ENCODE measurements around the gene FIG4.
"Not testable (repeated sequence)": the region's sequence is repeated elsewhere in the genome, so short reads cannot be mapped to it uniquely, and the experiment has no call there.

Gene FIG4

DNA sequence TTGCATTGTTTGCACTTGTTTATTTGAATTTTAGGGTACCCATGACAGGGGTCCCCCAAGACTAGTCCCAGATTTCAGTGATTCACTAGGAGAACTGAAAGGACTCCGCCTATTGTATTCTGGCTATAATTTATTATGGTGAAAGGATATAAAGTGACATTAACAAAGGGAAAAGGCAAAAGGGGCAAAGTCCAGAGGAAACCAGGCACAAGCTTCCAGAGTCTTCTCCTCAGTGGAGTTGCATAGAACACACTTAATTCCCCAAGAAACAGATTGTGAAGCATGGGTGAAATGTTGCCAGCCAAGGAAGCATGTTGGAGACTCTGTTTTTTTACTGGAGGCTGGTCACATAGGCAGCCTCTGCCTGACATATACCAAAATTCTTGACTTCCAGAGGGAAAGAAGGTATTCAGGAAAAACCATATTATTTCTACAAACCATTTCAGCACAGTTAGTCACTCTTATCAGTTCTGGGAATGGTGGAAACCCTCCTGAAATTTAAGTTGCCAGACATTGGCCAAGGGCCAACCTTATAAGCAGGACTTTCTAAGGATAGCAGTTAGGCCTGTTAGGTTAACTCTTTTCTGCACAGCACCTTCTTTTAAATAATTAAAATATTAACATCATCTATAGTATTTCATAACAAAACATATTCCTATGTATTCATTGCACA lies 71.8 kb downstream of the FIG4 start:
- Mint-ChIP-seq H3K27me3 (no peaks in the 10 kb centered on the region), H3K9me3 (no peaks in the 10 kb centered on the region), H3K36me3 (peaks cover 24% of the 10 kb centered on the region), H3K4me3 (no peak overlapping the region), H3K4me1 (peaks cover 19% of the 10 kb centered on the region), H3K27ac (no peak overlapping the region)

DNA sequence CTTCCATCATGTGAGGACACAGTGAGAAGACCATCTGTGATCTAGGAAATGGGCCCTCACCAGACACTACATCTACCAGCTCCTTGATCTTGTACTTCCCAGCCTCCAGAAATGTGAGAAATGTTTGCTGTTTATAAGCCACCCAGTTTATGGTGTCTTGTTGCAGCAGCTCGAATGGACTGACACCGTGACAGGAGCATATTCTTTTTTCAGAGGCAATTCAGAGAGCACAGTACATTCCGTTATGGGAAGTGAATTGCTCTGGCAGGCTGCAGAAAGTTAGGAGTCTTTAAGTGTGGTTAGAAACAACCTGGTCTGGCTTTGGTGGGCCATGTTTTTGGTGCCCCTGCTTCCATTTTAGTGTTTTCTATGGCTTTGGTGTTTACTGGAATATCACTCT lies 75.1 kb downstream of the FIG4 start:
- no peak overlapping the region for H3K4me3 Mint-ChIP-seq

DNA sequence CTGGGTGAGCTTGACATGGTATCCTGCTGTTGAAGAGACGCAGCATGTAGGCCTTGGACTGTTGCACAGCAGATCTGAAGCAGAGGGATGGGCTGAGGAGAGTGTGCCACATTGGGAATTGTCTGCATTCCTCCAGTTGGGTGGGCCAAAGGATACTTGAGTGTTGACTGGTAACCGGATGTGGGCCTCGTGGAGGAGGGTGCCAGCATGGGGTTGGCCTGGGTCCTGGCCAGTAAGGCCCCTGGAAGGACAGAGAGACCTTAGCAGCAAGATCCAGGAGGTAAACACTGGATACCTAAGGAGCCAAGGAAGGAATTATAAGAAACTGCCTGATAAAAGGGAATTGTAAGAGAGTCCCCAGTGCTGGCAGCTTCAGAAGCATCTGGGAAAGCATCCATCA lies 76.9 kb downstream of the FIG4 start:
- Mint-ChIP-seq H3K36me3 (peaks cover 20% of the 10 kb centered on the region), H3K27ac (no peak overlapping the region), H3K4me1 (no peaks in the 10 kb centered on the region), H3K4me3 (no peak overlapping the region), H3K27me3 (no peaks in the 10 kb centered on the region), H3K9me3 (no peaks in the 10 kb centered on the region)

More for the DNA sequence above, 75.1 kb downstream of the FIG4 start:
- Mint-ChIP-seq H3K27me3 (no peaks in the 10 kb centered on the region), H3K9me3 (no peaks in the 10 kb centered on the region), H3K4me1 (no peaks in the 10 kb centered on the region), H3K36me3 (peaks cover 18% of the 10 kb centered on the region), H3K27ac (no peak overlapping the region)

DNA sequence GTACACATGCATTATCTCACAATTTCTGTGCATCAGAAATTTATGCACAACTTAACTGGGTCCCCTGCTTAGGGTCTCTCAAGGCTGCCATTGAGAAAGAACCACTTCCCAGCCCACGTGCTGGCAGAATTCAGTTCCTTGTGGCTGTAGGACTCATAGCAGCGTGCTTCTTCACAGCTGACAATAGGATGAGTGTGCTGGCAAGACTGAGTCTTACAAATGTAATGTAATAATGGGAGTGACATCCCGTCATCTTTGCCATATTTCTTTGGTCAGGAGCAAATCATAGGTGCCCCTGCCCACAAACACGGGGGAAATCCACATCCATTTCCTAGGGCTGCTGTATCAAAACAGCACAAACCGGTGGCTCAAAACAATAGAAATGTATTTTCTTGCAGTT lies 77.4 kb downstream of the FIG4 start:
- Mint-ChIP-seq H3K4me1 (no peaks in the 10 kb centered on the region), H3K36me3 (peaks cover 18% of the 10 kb centered on the region)

DNA sequence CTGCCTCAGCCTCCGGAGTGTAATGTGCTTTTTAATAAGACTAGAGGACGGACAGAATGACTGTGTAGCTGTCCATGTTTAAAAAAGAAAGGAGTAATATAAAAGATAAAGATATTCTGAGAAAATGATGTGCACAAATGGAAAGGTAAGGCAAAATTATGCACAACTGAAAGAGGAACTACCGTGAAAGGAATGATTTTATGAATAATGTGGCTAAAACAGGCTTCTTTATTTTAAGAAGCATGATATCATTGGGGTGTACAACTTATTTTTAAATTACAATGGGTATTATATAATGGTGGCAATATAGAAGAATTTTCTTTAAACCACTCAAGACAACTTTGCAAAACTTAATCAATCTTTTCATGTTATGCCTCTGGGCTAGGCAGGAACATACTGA lies 78.1 kb downstream of the FIG4 start:
- H3K27me3 Mint-ChIP-seq: no peaks in the 10 kb centered on the region
- H3K4me3 Mint-ChIP-seq: no peak overlapping the region
- no peaks in the 10 kb centered on the region for H3K9me3 Mint-ChIP-seq
- no peak overlapping the region for H3K27ac Mint-ChIP-seq
- H3K36me3 Mint-ChIP-seq: peaks cover 17% of the 10 kb centered on the region
- H3K4me1 Mint-ChIP-seq: no peaks in the 10 kb centered on the region

More for the DNA sequence above, 77.4 kb downstream of the FIG4 start:
- no peak overlapping the region for H3K27ac Mint-ChIP-seq
- no peaks in the 10 kb centered on the region for H3K27me3 Mint-ChIP-seq
- H3K9me3 Mint-ChIP-seq: no peaks in the 10 kb centered on the region
- no peak overlapping the region for H3K4me3 Mint-ChIP-seq

DNA sequence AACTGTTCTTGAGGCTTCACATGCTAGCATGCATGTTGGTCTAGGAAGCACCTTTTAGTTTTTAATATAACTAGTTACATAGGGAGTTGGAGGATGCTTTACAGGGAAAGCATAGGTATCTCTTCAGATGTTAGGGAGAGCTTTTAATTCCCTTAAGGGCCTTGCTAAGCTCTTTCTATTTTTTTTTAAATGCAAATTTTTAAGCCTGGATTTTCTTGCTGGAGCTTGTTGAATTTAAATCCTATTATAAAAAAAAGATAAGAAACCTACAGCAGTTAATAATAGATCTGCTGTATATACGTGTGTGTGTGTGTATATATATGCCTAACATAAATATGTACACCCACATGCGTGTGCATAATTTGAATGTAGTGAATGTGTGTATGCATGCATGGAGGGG lies 79.0 kb downstream of the FIG4 start:
- Mint-ChIP-seq H3K9me3 (no peaks in the 10 kb centered on the region), H3K36me3 (peaks cover 14% of the 10 kb centered on the region), H3K4me1 (no peaks in the 10 kb centered on the region)

DNA sequence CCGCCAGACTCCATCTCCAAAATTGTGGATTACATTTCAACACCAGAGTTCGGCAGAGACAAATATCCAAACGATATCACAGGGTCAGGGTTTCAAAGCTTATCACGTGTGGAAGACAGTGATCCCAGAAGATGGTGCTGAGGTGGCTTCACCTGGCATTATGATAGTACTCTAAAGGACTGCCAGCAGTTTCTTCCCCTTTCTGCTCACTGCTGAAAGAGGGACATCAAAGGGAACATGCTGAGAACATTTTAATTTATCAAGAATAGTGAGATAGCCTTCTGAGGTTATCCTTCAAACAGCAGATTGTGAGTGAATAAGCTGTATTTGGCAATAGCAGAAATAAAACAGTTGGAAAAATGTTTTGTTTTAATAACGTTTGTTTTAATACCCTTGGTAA lies 79.7 kb downstream of the FIG4 start:
- Mint-ChIP-seq H3K36me3 (peaks cover 14% of the 10 kb centered on the region), H3K4me3 (no peak overlapping the region), H3K4me1 (no peaks in the 10 kb centered on the region)

More for the DNA sequence above, 79.0 kb downstream of the FIG4 start:
- Mint-ChIP-seq H3K27me3 (no peaks in the 10 kb centered on the region), H3K4me3 (no peak overlapping the region), H3K27ac (no peak overlapping the region)

DNA sequence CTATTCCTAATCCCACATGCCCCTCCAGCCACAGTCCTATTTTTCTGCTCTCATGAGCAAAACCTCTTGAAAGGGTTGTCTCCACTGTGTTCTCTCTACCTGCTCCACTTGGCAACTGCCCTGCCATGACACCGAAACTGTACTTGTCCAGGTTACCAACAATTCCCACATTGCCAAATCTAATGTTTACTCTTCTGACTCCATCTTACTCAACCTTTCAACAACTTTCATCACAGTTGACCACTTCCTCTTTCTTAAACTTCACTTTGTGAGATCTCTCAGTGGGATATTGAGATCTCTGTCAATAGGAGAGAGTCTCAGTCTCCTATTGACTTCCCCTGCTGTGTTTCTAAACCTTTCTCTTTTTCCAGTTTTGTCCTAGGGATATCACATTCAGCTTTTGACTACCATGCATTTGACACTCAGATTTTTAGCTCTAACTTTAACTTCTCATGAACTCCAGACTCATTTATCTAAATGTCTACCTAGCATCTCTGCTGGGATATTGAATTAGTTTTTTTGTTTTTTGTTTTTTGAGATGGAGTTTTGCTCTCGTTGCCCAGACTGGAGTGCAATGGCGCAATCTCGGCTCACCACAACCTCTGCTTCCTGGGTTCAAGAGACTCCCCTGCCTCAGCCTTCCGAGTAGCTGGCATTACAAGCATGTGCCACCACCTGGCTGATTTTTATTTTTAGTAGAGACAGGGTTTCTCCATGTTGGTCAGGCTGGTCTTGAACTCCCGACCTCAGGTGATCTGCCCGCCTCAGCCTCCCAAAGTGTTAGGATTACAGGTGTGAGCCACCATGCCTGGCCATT lies 81.1 kb downstream of the FIG4 start:
- H3K4me1 Mint-ChIP-seq, H3K27me3 Mint-ChIP-seq, H3K9me3 Mint-ChIP-seq, H3K4me3 Mint-ChIP-seq, H3K27ac Mint-ChIP-seq: not testable (repeated sequence)
- H3K36me3 Mint-ChIP-seq: peaks cover 18% of the 10 kb centered on the region

More for the DNA sequence above, 79.7 kb downstream of the FIG4 start:
- Mint-ChIP-seq H3K27ac (no peak overlapping the region), H3K9me3 (no peaks in the 10 kb centered on the region), H3K27me3 (no peaks in the 10 kb centered on the region)

DNA sequence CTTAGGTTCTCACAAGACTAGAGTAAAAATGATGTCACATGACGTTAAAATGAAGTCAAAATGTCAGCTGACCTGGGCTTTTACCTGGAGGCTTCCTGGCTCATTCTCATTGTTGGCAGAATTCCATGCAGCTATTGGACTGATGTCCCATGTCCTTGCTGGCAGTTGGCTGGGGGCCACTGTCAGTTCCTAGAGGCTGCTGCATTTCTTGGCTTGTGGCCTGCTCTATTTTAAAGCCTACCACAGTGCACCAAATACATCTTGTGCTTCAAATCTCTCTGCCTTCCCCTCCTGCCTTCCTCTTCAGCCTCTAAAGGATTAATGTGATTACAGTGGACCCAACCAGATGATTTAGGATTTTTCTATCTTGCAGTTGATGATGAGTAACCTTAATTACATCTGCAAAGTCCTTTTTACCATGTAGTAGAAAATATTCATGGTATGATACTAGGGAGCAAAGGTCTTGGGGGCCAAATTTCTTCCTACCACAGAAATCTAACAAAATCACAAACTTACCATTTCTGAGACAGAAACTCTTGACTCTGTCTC lies 81.9 kb downstream of the FIG4 start:
- Mint-ChIP-seq H3K4me1 (no peaks in the 10 kb centered on the region), H3K27ac (no peak overlapping the region)

DNA sequence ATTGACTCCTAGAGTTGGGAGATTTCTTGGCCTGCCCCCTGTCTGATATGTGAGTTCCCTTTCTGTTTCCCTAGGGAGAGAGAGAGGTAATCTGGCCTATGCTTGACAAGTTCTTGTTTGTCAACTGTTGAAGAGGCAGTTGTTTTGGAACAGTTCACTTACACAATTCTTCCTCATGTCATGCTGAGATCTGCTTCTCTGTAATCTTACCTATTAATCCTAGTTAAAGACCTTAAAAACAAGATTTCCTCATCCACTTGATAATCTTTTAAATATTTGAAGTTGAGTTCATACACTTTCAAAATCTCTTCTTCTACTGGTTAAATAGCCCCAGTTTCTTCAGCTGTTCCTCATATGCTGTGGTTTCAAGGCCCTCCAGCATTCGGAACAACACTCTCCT lies 89.9 kb downstream of the FIG4 start:
- Mint-ChIP-seq H3K9me3 (no peaks in the 10 kb centered on the region), H3K4me3 (no peak overlapping the region), H3K4me1 (no peaks in the 10 kb centered on the region), H3K36me3 (peaks cover 12% of the 10 kb centered on the region), H3K27ac (no peak overlapping the region), H3K27me3 (no peaks in the 10 kb centered on the region)

More for the DNA sequence above, 81.9 kb downstream of the FIG4 start:
- peaks cover 19% of the 10 kb centered on the region for H3K36me3 Mint-ChIP-seq
- H3K27me3 Mint-ChIP-seq: no peaks in the 10 kb centered on the region
- H3K9me3 Mint-ChIP-seq: no peaks in the 10 kb centered on the region
- no peak overlapping the region for H3K4me3 Mint-ChIP-seq

DNA sequence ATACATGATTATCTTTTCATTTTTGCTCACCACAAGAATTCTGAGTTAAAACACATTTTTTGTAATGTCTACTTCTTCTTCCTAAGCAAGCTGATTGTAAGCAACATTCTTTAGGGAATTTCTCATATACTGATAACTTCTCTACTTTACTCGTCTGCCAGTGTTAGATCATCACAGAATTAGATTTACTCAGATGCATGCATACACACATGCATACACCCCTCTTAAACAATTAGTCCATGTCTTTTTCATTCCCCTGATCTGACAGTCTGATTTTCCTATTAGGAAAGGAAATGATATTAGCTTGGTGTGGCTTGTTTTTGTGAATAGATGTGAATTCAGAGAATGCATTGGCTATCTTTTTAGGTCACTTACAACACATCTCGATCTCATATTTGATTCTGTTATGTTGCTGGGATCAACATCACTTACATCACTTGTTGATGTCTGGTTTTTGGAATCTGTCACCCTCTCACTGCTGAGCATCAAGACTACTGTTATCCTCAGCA lies 91.4 kb downstream of the FIG4 start:
- H3K4me1 Mint-ChIP-seq: no peaks in the 10 kb centered on the region
- H3K27ac Mint-ChIP-seq: no peak overlapping the region
- H3K4me3 Mint-ChIP-seq: no peak overlapping the region
- H3K36me3 Mint-ChIP-seq: peaks cover 16% of the 10 kb centered on the region
- no peaks in the 10 kb centered on the region for H3K9me3 Mint-ChIP-seq
- H3K27me3 Mint-ChIP-seq: no peaks in the 10 kb centered on the region

DNA sequence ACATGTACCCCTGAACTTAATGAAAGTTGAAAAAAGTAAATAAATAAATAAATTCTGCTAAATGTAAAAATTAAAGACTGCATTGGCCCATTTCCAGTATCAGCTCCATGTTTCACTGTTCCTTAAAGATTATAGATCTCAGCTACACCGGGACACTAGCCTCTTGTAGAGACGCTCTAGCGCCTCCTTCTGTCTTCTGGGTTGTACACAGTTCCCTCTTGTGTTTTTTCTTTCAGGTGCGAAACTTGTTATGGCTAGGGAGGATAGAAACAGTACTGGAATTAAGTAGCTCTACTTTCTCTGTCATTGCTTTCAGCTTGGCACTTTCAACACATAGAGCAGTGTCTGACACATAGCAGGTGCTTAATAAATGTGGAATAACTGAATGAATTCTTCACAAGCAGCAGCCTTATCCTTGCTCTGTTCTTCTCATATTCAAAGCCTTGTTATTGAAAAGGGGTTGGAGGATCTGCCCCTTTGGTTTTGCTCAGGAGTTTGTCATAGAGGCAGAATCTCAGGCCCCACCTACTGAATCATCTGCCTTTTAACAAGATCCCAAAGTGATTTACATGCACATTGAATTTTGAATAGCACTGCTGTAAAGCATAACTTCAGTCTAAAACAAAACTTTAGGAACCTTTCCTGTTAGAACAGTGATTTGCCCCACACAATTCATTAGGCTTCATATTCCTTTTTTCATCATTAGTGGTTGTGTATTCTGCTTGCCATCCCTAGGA lies 92.3 kb downstream of the FIG4 start:
- Mint-ChIP-seq H3K27ac (no peak overlapping the region), H3K9me3 (no peaks in the 10 kb centered on the region)

DNA sequence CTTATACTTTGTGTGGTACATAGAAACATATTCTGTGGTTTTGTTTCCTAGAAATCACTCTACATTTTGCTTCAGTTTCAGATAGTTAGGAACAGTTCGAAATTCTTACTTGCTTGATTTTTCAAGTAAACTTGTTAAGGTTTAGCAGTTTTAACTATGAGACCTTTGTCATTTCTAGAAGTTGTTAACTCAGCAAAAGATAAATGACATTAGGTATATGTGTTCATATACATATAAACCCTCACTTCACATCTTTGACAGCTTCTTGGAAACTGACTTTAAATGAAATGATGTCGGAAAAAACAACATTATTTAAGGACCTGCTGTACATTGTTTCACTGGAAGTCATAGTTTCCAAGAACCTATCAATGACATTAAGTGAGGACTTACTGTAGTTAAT lies 96.2 kb downstream of the FIG4 start:
- no peak overlapping the region for H3K4me3 Mint-ChIP-seq
- H3K4me1 Mint-ChIP-seq: no peaks in the 10 kb centered on the region
- no peak overlapping the region for H3K27ac Mint-ChIP-seq
- peaks cover 16% of the 10 kb centered on the region for H3K36me3 Mint-ChIP-seq
- H3K27me3 Mint-ChIP-seq: no peaks in the 10 kb centered on the region
- no peaks in the 10 kb centered on the region for H3K9me3 Mint-ChIP-seq

More for the DNA sequence above, 92.3 kb downstream of the FIG4 start:
- Mint-ChIP-seq H3K4me1 (no peaks in the 10 kb centered on the region), H3K4me3 (no peak overlapping the region), H3K36me3 (peaks cover 16% of the 10 kb centered on the region), H3K27me3 (no peaks in the 10 kb centered on the region)

DNA sequence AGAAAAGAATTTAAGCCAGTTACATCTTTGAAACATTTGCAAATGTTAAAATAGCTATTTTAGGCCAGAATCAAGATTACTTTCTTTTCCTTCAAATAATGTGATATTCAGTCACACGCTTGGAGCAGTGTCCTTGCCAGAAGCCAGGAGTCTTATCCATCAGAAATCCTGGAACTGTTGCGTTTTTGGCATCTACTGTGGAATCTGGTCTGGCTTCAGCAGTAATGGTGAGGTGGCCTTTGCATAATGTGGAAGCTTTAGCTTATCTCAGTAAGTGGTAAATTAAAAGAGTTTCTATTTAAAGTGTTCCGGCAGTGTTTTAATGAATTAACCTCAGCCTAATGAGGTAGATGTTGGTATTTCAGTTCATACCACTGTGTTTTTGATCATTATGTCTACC lies 97.6 kb downstream of the FIG4 start:
- H3K4me1 Mint-ChIP-seq: no peaks in the 10 kb centered on the region
- no peak overlapping the region for H3K27ac Mint-ChIP-seq
- no peaks in the 10 kb centered on the region for H3K9me3 Mint-ChIP-seq
- peaks cover 16% of the 10 kb centered on the region for H3K36me3 Mint-ChIP-seq
- no peak overlapping the region for H3K4me3 Mint-ChIP-seq
- no peaks in the 10 kb centered on the region for H3K27me3 Mint-ChIP-seq

DNA sequence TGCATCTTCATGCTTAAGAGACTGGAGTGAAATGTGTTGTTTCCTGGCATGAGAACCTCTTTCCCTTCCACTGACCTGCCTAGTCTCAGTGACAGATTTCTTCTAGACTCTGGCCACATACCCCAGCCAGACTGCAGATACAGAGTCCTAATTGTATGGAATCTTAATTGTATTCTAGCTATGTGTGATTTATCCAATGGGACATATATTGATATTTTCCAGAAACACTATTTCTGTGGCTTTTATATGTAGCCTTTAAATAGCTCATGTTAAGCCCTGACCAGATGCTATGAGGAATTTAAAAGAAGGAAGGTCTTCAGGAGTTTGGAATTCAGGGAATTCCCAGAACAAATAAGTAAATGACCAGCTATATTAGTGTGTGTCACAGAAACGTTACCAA lies 99.0 kb downstream of the FIG4 start:
- Mint-ChIP-seq H3K4me3 (no peak overlapping the region), H3K27me3 (no peaks in the 10 kb centered on the region), H3K9me3 (no peaks in the 10 kb centered on the region), H3K27ac (no peak overlapping the region), H3K36me3 (peaks cover 17% of the 10 kb centered on the region), H3K4me1 (no peaks in the 10 kb centered on the region)
